Stimulated activated CD4-positive, alpha-beta T cell treated with anti-CD3 and anti-CD28 coated beads, TNF-alpha, amount 100 ng/mL, for 4 hours (primary cell): ENCODE data around the gene SERPING1.
"Not testable (repeated sequence)": the region's sequence is repeated elsewhere in the genome, so short reads cannot be mapped to it uniquely, and the experiment has no call there.

Experiments used
- DNase-seq, 3 experiments: peaks; one replicate each; pipeline ENCODE4 v3.0.0-alpha.2; 2020; ENCODE audit warnings: low read depth in 3 of 3

Gene SERPING1

DNA sequence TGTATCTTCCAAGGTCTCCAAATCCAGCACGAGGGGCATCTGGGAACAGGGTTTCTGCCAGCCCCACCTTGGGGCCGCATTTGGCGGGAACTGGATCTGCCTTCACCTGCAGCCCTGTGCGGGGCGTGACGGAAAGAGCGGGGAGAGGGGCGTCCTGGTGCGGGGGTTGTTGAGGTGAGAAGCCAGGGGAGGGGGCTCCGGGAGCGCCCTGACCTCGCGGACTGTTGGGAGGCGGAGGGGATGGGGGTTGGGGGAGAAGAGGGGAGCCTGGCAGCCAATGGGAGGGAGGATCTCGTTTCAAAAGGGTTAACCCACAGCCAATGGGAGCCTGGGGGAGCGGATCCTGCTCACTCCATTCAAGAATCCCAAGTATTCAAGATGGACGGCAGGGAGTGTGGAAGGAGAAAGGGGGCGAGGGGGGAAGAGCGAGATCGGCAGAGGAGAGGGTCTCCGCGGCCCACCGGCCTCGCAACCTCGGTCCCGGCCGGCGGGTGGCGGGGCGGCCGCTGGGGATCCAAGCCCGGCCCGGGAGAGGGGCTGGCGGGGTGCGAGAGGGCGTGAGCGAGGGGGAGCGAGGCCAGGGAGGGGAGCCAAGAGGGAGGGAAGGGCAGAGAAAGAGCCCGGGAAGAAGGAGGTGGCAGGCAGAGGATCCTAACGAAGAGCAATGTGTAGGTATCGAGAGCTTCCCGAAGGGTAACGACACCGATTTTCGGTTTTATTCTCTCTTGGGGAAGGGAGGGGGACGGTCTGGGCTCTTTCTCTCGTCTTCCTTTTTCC lies 40.7 kb downstream of the SERPING1 start:
- no peak for DNase-seq

DNA sequence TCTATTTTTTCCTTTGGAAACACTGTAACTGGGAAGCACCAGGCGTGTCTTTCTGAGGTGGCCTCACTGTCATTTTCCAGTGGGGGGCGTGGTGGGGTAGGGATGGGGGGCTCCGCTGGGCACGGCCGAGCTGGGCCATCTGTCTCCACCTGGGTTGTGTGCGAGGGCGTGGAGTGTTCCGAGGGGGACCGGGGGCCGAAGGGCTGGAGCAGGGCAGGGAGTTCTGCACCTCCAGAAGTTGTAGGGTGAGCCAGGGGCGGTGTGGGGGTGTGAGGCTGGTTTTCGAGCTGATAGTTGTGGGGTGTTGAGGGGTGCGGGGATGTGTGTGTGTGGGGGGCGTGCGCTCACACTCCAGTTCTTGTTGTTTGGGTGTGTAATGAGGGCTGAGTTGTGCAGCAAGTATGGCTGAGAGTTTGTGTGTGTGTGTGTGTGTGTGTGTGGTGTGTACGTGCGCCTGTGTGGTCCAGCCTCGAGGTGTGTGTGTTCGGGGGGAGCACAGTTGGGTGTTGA lies 41.4 kb downstream of the SERPING1 start:
- DNase-seq: no peak

DNA sequence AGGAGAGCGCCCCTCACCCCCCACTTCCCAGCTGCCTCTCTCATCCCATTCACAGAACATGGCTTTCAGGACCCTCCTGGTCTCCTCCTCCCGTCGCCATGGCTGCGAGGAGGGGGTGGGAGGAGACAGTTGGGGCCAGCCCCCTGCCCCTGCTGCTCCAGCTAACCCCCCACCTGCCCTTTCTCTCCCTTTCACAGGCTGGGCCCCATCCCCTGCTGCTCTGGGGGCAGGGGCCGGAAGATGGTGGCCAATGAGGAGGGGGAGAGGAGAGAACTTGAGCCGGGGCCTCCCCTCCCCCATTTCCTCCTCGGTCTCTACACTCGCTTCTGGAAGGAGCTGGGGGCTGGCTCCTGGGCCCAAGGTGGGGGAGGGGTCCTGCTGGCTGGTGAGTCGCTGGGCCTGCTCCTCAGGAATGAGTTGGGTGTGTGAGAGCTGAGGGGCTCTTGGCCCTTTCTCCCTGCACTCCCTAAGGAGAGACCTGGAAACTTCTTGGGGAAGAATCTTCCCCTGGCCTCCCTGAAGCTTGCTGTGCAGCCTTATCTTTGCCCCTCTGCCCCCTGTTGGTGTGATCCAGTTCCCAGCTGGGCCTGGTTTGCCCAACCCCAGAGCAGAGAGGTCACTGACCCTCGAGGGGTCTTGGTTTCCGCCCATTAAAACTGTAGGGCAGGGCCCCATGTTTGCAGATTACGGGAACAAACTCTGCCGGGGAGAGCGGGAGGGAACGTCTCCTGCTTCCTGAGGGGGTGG lies 42.0 kb downstream of the SERPING1 start:
- DNase-seq: no peak

DNA sequence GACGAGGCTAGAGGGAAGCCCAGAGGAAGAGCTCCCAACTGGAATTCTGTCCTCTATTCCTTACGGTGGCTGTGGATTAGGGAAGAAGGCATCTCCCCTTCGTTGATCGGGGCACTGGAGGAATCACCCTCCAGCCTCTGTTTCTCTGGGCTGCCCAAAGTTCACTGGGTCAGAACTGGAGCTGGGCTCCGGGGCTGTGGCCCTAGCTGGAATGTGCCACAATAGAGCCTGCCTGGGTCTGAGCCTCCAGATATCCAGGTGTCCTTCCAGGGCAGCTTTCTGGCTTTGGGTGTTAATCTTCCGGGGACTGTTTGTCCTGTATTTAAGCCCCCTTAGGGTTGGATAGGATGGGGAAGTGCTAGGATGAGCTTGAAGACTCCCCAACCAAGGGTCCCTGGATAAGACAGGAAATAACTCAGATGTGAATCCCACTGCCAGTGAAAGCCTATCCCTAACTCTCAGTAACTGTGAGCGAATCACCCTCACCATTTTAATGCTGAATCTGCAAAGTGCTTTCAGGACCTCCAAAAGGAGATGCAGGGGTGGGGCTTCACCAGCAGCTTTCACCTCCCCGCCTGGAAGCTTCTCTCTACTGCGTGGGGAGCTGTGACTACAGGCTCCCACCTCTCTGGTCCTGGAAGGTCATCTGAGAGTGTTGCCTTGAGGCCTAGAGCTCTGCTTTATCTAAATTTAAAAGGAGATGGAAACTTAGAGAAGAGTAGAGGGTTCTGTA lies 42.7 kb downstream of the SERPING1 start:
- DNase-seq: no peak

DNA sequence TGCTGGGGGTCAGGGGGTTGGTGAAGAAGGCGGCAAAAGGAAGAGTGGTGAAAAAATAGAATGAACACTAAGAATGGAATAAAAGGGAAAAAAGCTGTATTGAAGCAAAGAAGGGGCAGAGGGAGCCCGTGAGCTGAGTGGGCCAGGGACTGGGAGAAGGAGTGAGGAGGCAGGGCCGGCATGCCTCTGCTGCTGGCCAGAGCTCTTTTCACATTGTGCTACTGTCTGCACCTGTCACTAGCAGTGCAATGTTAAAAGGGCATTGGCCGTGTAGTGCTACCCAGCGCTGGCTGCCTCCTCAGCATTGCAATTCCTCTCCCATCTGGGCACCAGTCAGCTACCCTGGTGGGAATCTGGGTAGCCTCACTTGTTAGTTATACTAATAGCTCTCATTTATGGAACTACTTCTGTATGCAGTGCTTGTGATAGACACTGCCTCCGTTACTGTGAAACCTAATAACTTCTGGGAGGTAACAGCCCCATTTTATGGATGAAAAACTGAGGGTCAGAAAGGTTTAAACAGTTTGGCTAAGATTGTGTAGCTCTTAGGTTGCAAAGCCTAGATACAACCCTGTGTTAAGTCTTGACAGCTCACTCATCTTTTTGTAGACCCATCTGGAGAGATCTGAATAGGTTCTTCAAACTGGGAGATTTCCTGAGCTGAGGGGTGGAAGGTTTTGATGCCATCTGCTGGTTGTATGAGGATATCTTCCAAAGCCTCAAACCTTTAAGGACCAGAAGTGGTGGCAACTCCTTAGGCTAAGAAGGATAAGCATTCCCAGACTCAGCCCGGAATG lies 43.7 kb downstream of the SERPING1 start:
- DNase-seq: no peak

DNA sequence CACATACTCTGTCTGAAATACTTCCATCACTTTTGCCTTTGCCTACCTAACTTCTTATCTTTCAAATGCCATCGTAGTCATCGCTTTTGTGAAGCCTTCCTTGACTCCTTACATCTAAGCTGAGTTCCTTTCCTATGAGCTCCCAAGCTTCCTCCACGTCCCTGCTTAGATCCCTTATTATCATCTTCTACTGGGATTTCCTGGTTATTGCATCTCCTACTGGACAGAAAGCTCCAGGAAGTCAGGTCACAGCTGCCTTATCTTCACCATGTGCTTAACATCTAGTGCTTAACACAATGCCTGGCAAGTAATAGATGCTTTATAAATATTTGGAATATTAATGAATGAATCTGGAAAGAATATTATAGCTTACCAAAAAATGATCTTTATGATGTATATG lies 46.3 kb downstream of the SERPING1 start:
- no peak for DNase-seq

DNA sequence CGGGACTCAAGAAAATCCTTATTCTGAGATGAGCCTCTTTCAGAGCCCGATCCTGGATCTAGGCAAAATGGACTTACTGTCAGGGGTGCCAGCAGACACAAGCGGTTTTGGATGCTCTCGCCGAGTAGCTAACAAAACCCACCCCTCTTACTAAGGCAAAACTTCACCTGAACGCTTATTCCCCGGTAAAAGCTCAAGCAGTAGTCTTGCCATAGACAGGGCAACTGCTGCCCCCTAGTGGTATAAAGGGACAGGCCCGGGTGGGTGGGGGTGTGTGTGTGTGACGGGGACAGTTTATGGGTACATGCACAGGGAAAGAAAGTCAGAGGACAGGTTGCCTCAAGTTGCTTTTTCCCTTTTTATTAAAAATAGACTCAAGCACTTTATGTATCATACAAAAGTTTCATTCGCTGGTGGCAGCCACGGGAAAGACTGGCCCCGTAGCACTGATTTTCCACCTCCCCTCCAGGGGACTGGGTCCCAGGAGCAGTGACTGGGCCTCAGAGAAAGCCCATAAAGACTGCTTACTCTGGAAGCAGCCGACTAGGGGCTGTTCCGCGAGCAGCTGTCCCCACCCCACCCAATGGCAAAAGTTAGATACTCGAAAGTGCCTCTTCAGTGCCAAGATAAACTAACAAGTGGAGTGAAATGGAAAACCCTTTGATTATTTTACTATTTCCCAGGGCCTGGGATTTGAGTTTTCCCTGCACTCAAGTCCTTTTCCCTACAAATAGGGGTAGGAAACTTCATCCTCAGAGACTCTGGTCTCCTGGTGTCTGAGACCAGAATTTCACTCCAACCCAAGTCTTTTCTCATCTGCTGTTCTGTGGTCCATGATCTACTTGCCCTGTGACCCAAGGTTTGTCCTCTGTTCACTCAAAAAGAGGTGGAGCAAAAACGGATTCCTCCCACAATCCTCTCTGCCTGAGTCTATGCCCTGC lies 47.5 kb downstream of the SERPING1 start:
- DNase-seq: peak; percentile 64 to 85 (median 77)

DNA sequence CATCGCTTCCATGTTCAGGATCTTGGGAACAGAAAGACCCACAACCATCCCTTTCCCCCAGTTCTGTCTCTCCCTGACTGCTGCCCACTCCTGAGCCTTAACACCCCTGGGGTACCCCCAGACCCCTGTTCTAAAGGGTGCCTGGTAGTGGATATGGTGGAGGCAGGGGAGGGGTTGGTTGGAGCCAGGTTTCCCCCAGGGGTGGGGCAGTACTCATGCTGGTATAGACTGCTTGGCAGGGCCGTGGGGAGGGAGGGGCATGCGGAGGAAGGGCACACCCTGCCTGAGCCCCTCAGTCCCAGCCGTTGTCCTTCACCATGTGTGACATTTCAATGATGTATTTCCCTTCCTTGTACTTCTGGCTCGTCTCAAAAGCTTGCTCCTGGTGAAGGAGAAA lies 48.2 kb downstream of the SERPING1 start:
- DNase-seq: no peak

DNA sequence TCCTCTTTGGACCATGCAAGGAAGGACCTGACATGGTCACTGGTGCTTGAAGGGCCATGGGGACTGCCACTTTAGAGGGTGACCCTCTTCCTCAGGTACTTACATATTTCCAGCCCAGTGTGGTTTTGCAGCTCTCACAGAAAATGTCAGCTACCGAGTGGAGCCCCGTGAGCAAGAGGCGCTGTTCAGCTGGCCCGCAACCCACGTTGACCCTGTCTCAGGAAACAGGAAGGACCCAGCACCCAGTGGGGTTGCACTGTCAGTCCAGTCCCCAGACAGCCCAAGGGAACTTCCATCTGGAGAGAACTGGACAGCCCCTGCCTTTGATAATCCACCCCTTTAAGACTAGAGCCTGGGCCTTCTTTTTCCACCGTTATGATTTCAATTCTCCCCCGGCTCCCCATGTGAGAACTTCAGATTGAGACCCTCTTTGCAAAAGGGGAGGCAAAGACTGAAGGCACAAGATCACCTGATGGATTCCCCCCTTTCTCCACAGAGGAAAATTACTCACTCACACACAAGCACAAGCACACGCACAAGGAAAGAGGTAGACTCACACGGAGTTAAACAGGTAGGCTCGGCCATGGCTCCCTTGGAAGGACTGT lies 48.8 kb downstream of the SERPING1 start:
- DNase-seq: no peak

DNA sequence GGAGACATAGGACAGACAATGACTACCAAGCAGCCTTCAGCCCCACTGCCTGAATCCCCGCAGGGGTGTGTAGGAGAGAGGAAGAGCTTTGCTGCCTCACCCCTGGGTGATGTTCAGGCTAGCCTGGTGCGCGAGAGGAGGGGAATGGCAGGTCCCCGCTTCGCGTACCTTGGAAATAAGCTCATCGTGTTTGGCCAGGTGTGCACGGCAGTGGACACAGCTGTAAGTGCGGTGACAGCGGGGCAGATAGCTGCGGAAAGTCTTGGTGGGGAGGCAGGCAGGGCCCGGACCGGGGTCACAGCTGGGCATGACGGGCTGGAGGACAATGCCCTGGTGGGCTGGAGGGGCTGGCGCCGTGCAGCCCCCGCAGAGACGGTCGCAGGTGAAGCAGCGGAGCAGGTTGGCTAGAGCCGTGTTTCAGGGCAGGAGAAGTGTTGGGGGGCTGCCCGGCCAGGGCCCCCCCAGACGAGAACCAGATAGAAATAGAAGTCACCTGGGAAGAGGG lies 49.4 kb downstream of the SERPING1 start:
- no peak for DNase-seq

DNA sequence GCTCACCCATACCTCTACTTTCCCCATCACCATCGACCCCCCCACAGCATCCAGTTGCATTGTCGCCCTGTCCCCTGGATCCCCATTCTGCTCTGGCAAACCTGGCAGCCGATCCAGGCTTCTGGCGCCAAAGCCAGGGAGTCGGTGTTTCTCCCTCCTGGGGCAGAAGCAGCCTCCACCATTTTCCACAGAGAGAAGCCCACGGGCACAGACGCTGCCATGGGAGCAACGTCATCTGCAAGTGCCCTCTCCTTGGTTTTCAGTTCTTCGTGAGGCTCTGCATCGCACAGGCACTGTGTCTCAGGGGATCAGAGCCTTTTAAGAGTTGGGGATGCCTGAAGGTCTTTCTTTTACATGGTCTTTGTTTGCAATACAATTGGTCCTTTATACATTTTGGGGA lies 49.9 kb downstream of the SERPING1 start:
- no peak for DNase-seq

DNA sequence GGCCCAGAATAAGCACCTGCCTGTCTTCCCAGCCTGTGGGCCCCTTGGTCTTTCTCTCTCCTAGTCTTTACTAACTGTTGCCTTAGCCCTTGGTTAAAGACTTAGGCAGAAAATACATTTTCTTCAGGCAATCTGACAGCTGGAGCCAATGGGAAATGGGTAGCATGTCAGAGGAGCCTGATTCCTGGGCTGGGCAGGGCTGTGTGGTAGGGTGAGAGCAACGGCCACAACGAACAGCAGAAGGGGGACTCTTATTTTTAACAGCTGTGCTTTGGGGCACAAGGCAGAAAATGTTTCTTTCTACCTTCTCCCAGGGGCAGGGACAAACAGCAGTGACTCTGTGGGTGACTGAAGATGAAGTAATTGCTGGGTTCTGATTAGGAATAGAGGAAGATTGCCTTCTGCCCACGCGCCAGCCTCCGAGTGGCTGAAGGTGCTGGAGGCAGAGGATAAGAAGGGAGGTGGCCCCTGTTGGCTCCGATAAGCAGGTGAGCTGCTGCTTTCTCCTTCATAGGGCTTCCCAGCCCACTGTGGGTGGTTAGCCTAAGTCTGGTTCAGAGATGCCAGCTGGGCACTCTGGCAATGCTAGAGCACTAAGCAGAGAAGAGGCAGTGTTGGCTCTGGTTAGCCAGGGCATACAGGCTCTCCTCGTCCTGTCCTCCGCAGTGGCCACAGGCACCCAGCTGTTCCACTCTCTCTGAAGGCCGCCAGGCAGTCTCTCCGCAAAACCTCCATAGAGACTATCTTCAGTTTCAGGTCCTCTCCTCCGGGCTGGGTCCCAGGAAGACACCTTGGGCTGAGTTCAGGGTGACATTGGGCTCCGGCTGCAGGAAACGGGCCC lies 50.7 kb downstream of the SERPING1 start:
- DNase-seq: no peak

DNA sequence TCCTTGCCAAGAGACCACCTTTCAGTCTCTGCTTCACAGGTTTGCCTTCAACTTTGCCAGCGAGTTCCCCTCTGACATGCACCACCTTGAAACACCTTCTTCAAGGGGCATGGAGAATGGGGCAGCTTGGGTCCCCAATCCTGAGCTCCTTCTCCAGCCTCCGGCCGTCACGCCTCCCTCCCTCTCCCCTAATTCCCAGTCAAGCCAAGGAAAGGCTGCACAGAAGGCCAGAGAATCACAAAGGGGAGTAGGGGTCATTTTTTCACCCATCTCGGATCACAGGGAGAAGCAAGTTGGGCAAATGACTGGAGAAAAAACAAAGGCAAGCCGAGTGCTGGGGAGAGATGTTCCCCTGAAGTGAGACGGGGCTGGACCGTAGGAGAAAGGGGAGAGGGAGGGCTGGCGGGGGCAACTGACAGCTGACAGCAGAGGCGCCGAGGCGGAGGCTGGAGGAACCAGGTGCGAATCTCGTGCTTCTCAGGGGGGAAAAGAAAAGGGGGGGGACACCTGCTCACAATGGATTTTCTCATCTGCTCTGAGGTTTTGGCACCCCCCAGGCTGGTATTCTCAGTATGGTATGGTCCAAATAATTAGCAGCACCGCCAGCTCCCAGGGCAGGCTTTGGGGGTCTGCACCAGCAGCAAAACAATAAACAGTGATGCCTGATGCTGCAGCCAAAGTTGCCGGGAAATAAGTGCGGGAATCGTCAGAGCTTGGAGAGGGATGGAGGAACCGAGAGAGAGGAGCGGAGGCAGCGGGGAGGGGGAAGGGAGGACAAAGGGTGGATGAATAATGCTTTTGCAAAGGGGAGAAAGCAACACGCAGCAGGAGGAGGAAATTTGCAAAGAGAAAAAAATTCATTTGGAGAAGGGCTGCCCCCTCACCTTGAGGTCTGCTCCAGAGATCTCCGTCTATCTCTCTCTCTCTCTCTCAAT lies 51.6 kb downstream of the SERPING1 start:
- DNase-seq: no peak

DNA sequence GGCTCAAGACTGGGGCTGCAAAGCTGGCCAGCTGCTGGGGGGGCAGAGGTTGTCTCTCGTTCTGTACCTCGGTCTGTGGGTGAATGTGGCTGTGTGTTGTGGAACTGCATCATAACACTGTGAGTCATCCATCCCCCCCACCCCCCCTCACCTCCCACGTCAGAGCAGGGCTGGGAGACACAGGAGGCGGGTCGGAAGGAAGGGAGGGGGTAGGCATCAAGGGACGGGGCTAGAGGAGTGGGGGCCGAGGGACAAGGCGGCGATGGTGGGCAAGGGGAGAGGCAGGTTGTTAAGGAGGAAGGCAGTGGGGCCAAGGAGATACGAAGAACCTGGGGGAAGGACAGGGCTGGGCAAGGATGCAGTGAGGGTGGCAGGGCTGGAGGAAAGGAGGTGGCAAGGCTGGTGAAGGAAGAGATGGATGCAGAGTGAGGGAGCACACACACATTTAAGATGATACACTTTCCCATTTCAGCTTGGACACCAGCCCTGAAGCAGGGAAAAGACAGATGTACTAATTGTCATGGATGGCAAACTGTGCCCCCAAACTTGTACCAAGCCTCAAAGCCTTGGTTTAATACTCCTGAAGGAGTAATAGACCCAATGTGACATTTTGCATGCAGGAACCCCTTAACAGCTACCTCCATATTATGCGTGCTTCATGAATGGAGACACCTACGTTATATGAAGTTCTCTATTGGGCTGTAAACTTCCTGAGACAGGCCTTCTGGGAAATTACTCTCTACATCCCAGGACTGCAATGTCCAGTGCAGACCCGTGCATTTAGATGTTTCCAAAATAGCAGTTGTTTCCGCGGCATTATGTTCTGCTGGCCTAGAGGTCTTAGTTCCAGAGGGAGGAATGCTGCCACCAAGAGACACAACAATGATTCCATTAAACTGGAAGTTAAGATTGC lies 52.6 kb downstream of the SERPING1 start, which contains the start of gene YPEL4:
Gene YPEL4 (minus strand): TSS at position 87 of the 913 bp plus-strand sequence. CDS start 2,805 bp downstream, outside the sequence.
- peak in 2 of 3 experiments; percentile 54 to 60 for DNase-seq

DNA sequence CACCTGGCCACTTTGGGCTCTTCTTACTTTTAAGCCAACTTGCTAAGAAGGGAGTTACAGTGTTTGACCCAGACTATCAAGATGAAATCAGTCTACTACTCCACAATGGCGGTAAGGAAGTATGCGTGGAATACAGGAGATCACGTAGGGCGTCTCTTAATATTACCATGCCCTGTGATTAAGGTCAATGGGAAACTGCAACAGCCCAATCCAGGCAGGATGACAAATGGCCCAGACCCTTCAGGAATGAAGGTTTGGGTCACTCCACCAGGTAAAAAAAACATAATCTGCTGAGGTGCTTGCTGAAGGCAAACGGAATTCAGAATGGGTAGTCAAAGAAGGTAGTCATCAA lies 53.2 kb downstream of the SERPING1 start:
- DNase-seq: no peak

DNA sequence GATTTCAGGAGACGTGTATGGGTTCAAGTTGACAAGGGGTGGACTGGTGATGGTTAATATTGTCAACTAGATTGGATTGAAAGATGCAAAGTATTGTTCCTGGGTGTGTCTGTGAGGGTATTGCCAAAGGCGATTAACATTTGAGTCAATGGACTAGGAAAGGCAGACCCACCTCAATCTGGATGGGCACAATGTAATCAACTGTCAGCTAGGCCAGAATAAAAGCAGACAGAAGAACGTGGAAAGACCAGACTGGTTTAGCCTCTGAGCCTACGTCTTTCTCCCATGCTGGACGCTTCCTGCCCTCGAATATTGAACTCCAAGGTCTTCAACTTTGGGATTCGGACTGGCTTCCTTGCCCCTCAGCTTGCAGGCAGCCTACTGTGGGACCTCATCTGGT lies 53.9 kb downstream of the SERPING1 start:
- no peak for DNase-seq

DNA sequence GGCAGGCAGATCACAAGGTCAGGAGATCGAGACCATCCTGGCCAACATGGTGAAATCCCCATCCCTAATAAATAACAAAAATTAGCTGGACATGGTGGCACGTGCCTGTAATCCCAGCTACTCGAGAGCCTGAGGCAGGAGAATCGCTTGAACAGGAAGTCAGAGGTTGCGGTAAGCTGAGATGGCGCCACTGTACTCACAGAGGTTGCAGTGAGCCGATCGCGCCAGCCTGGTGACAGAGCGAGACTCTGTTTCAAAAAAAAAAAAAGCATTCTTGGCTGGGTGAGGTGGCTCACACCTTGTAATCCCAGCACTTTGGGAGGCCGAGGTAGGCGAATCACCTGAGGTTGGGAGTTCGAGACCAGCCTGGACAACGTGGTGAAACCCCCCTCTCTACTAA lies 54.7 kb downstream of the SERPING1 start:
- DNase-seq: not testable (repeated sequence)
